HepG2 (cell line): Measurements from ENCODE around the gene IQCE. TPM values are rescaled to one million over a fixed set of nuclear protein-coding genes. Genes with fewer than 3 reads are reported as not detected.

Source experiments
- ATAC-seq: fragments of 200-7000 bp; cut with Tn5 transposase; 3 replicates; pipeline ENCODE4 v1.9.1; 2020; ENCODE audit warnings: mild to moderate bottlenecking, moderate library complexity
- BruUV-seq: library from RNA; stranded (reverse); fragments of 400-500 nt; replicated peaks from 2 replicates; lab custom pipeline; 2021; lab: Mats Ljungman, UMichigan
- CTCF ChIA-PET: fragments of 300-600 bp; formaldehyde crosslinking; extraction: SDS; loops from one replicate; lab custom pipeline; 2021; ENCODE audit warnings: low total read pairs, inconsistent platforms, low intra/inter-chr PET ratio; lab: Yijun Ruan, JAX
- POLR2A ChIA-PET: fragments of 350-600 bp; sonication (Branson Sonifier 250); formaldehyde crosslinking; loops from one replicate; lab custom pipeline; 2020; ENCODE audit warnings: antibody characterized with exemption, inconsistent platforms; lab: Yijun Ruan, JAX
- DNase-seq: peaks from one replicate; pipeline ENCODE4 v3.0.0-alpha.2; 2015; ENCODE audit warnings: low spot score
- FAIRE-seq: peaks from 3 replicates; lab custom pipeline; 2011; peaks lifted over from hg19 to GRCh38; lab: Jason Lieb, UNC
- H2AFZ ChIP-seq: one replicate; pipeline ENCODE4 v1.6.1; 2011; ENCODE audit warnings: low read length, inconsistent platforms
- H3K27ac ChIP-seq: fragments of 300-600 bp; 3 replicates; pipeline ENCODE4 v1.8.0; 2011; ENCODE audit warnings: mixed run types, mild to moderate bottlenecking, mixed read lengths, low read length, inconsistent platforms; ENCODE audit not compliant: insufficient read depth; ENCODE audit errors: extremely low read length
- H3K27me3 ChIP-seq, 2 experiments: fragments of 200-600 bp in 1 of 2; 2 replicates in 1 of 2; 3 replicates in 1 of 2; pipeline versions ENCODE4 v1.6.0 to v1.8.0; 2011; ENCODE audit warnings: low read length in 2 of 2, mild to moderate bottlenecking in 2 of 2, moderate library complexity in 2 of 2, inconsistent platforms in 1 of 2; ENCODE audit not compliant: insufficient read depth in 2 of 2, control insufficient read depth in 1 of 2
- H3K36me3 ChIP-seq, 2 experiments: fragments of 200-600 bp in 1 of 2; replicated peaks in 1 of 2; 2 replicates in 1 of 2; 3 replicates in 1 of 2; pipeline versions ENCODE4 v1.5.1 to v1.8.0; 2011; ENCODE audit warnings: low read length in 2 of 2, inconsistent platforms in 1 of 2; ENCODE audit not compliant: insufficient read depth in 2 of 2, control insufficient read depth in 1 of 2
- H3K4me1 ChIP-seq: 2 replicates; pipeline ENCODE4 v1.5.1; 2012; ENCODE audit warnings: low read length, inconsistent platforms; ENCODE audit not compliant: insufficient read depth
- H3K4me2 ChIP-seq: 2 replicates; pipeline ENCODE4 v1.6.0; 2011; ENCODE audit warnings: low read depth, low read length, inconsistent platforms
- H3K4me3 ChIP-seq, 3 experiments: fragments of 200-600 bp in 1 of 3; sonication (generic), shearing (Covaris generic) in 1 of 3; replicated peaks in 1 of 3; 2 replicates each; pipeline ENCODE4 v1.5.1; 2011 to 2016; ENCODE audit warnings: low read length in 3 of 3, inconsistent platforms in 2 of 3, low read depth in 2 of 3, mild to moderate bottlenecking in 2 of 3, control low read depth in 1 of 3, mixed read lengths in 1 of 3; ENCODE audit not compliant: insufficient read depth in 1 of 3
- H3K79me2 ChIP-seq: one replicate; pipeline ENCODE4 v1.6.1; 2011; ENCODE audit warnings: low read length, inconsistent platforms; ENCODE audit not compliant: insufficient read depth
- H3K9ac ChIP-seq: 2 replicates; pipeline ENCODE4 v1.6.0; 2011; ENCODE audit warnings: mild to moderate bottlenecking, low read depth, low read length, inconsistent platforms; ENCODE audit not compliant: insufficient read depth
- H3K9me3 ChIP-seq: 2 replicates; pipeline ENCODE4 v1.5.1; 2012; ENCODE audit warnings: mild to moderate bottlenecking, low read length
- H4K20me1 ChIP-seq: 2 replicates; pipeline ENCODE4 v1.6.0; 2011; ENCODE audit warnings: inconsistent platforms, mild to moderate bottlenecking, low read length, moderate library complexity; ENCODE audit not compliant: insufficient read depth
- AKAP8 ChIP-seq: sonication (generic); formaldehyde crosslinking; IDR thresholded peaks from 2 replicates; pipeline ENCODE4 v1.5.1; 2020; ENCODE audit warnings: mild to moderate bottlenecking, missing genetic modification reagents
- DBP ChIP-seq: sonication (generic); formaldehyde crosslinking; IDR thresholded peaks from 2 replicates; pipeline ENCODE4 v1.4.0; 2020; ENCODE audit warnings: missing genetic modification reagents; ENCODE audit errors: not compliant biosample characterization
- POLR2AphosphoS5 ChIP-seq: IDR thresholded peaks from 2 replicates; pipeline ENCODE4 v1.6.1; 2012; ENCODE audit warnings: low read depth, low read length
- RAD21 ChIP-seq: fragments of 450-650 bp; formaldehyde crosslinking; IDR thresholded peaks from 2 replicates; pipeline ENCODE4 v1.5.0; 2020; ENCODE audit warnings: mild to moderate bottlenecking
- RARA ChIP-seq: IDR thresholded peaks from 2 replicates; pipeline ENCODE4 v1.6.1; 2016; ENCODE audit warnings: missing genetic modification reagents, missing compliant biosample characterization
- SMC3 ChIP-seq: IDR thresholded peaks from 2 replicates; pipeline ENCODE4 v1.6.1; 2011; ENCODE audit warnings: low read length, improper control_type of control experiment
- STAG1 ChIP-seq: sonication (generic); formaldehyde crosslinking; IDR thresholded peaks from 2 replicates; pipeline ENCODE4 v1.4.0; 2020; ENCODE audit warnings: missing genetic modification reagents
- TRIM24 ChIP-seq: sonication (generic); formaldehyde crosslinking; IDR thresholded peaks from 2 replicates; pipeline ENCODE4 v1.8.0; 2022; ENCODE audit warnings: mild to moderate bottlenecking, missing genetic modification reagents
- ZNF468 ChIP-seq: sonication (generic); formaldehyde crosslinking; IDR thresholded peaks from 2 replicates; pipeline ENCODE4 v1.8.0; 2022; ENCODE audit warnings: mild to moderate bottlenecking, moderate library complexity, missing genetic modification reagents
- ZNF550 ChIP-seq: sonication (generic); formaldehyde crosslinking; IDR thresholded peaks from 2 replicates; pipeline ENCODE4 v1.4.0; 2020; ENCODE audit warnings: mild to moderate bottlenecking, missing genetic modification reagents, borderline replicate concordance
- ZNF552 ChIP-seq: sonication (generic); formaldehyde crosslinking; IDR thresholded peaks from 2 replicates; pipeline ENCODE4 v1.9.0; 2022; ENCODE audit warnings: missing genetic modification reagents, mild to moderate bottlenecking, borderline replicate concordance
- ZNF558 ChIP-seq: sonication (generic); formaldehyde crosslinking; IDR thresholded peaks from 2 replicates; pipeline ENCODE4 v1.9.0; 2022; ENCODE audit warnings: mild to moderate bottlenecking, missing genetic modification reagents, borderline replicate concordance
- ZNF746 ChIP-seq: sonication (generic); formaldehyde crosslinking; IDR thresholded peaks from 2 replicates; pipeline ENCODE4 v1.8.0; 2022; ENCODE audit warnings: mild to moderate bottlenecking, missing genetic modification reagents
- ZSCAN5A ChIP-seq: sonication (generic); formaldehyde crosslinking; IDR thresholded peaks from 2 replicates; pipeline ENCODE4 v1.8.0; 2022; ENCODE audit warnings: mild to moderate bottlenecking, missing genetic modification reagents, borderline replicate concordance
- WGBS: methylation state at CpG from one replicate; pipeline ENCODE4 v1.1.6; 2017; ENCODE audit warnings: low lambda C conversion rate; 5-methylcytosine and 5-hydroxymethylcytosine counted together
- in situ Hi-C: cut with HindIII; loops from 2 replicates; pipeline ENCODE4 v1.10.0; 2017; ENCODE audit warnings: low pct_unique_long_range_greater_than_20kb; ENCODE audit not compliant: extremely low pct_ligation_motif_present
- intact Hi-C: fragments of 100-400 bp; cut with micrococcal nuclease; formaldehyde crosslinking; loops from one replicate; pipeline ENCODE4 v1.10.0; 2022; ENCODE audit not compliant: unreplicated experiment
- polyA plus RNA-seq, 8 experiments: library from polyadenylated mRNA; depleted of rRNA in 3 of 8; stranded (reverse) in 7 of 8; unstranded in 1 of 8; fragments of >200 nt; fragmentation: Illumina TruSeq in 4 of 8; extraction: Trizol in 4 of 8; gene quantifications; 2 replicates each; pipeline versions ENCODE4 v1.2.1 to v1.2.3, GENCODE V29; 2011 to 2016; ENCODE audit warnings: low read depth in 4 of 8, missing spikeins in 1 of 8, mixed read lengths in 1 of 8; ENCODE audit not compliant: insufficient read depth in 1 of 8
- total RNA-seq, 5 experiments: library from RNA; depleted of rRNA; stranded (reverse); fragments of >200 nt; fragmentation: Illumina TruSeq; extraction: Trizol; gene quantifications; 2 replicates each; pipeline ENCODE4 v1.2.3, GENCODE V29; 2016; ENCODE audit warnings: low read depth in 1 of 5
- TF ChIP-seq, protein P1 (sequence below): IDR thresholded peaks from 2 replicates; pipeline ENCODE4 v1.6.1; 2016; ENCODE audit warnings: missing compliant biosample characterization, missing genetic modification reagents, borderline replicate concordance
- TF ChIP-seq, protein P2 (sequence below): sonication (generic); formaldehyde crosslinking; IDR thresholded peaks from 2 replicates; pipeline ENCODE4 v1.5.0; 2020; ENCODE audit warnings: mild to moderate bottlenecking, missing genetic modification reagents, moderate library complexity
- TF ChIP-seq, protein P3 (sequence below): sonication (generic); formaldehyde crosslinking; IDR thresholded peaks from 2 replicates; pipeline ENCODE4 v1.5.1; 2020; ENCODE audit warnings: mild to moderate bottlenecking, moderate library complexity, missing genetic modification reagents

Gene IQCE
- total and polyA plus RNA-seq, 2 of the 13 experiments (the other 11 are each of a cell fraction or from before 2014, with no cell fraction given) = 1.5 to 2.5 TPM

- Histone ChIP-seq H3K36me3 (no peaks in the 10 kb centered on the region), H3K9ac (no peak overlapping the region), H4K20me1 (no peaks in the 10 kb centered on the region), H2AFZ (no peak overlapping the region), H3K9me3 (no peaks in the 10 kb centered on the region), H3K27me3 (peaks cover 0 to 6% of the 10 kb centered on the region in 2 experiments; a peak in 1 of 5 replicates), H3K79me2 (no peaks in the 10 kb centered on the region), H3K4me1 (peaks cover 54% of the 10 kb centered on the region), H3K27ac (no peak overlapping the region), H3K4me3 (peak overlapping the region in 1 of 3 experiments; percentile 3; a peak in 1 of 6 replicates), H3K4me2 (peak overlapping the region; percentile 33)
- ChIA-PET CTCF (interaction anchor here (1.8 kb wide), 1 partner anchor 42 kb away, joined by 7 read pairs; no protein-coding TSS in a partner anchor), POLR2A (interaction anchor here (0.5 to 1.9 kb wide), 9 partner anchors 12 to 988 kb away, joined by 3 to 8 read pairs (median 5); partner anchors contain the start of gene TTYH3)
- FAIRE-seq (peak; percentile 64), ATAC-seq (peak; percentile 66), DNase-seq (peak; percentile 62)
- in situ Hi-C loops = no loop called here
- BruUV-seq = no TSS peak
- intact Hi-C loops = loop anchor here (5.0 kb wide), 1 partner anchor 43 kb away; no protein-coding TSS in a partner anchor
- WGBS = 16% methylated on average over 14 of the region's 14 CpGs
- TF ChIP-seq ZNF558 (CRISPR knock-in tag) (no peak), POLR2AphosphoS5 (no peak), ZSCAN5A (CRISPR knock-in tag) (0 out of 2 replicates have a peak, but pooled peaks have one; percentile 20), ZNF468 (CRISPR knock-in tag) (no peak), RARA (CRISPR knock-in tag) (no peak), SMC3 (peak; percentile 37), TRIM24 (no peak), ZNF550 (CRISPR knock-in tag) (no peak), AKAP8 (CRISPR knock-in tag) (no peak), STAG1 (CRISPR knock-in tag) (peak; percentile 66), ZNF746 (CRISPR knock-in tag) (no peak), DBP (CRISPR knock-in tag) (no peak), ZNF552 (CRISPR knock-in tag) (no peak), RAD21 (CRISPR knock-in tag) (0 out of 2 replicates have a peak, but pooled peaks have one; percentile 38)
- TF ChIP-seq, protein P1, sequence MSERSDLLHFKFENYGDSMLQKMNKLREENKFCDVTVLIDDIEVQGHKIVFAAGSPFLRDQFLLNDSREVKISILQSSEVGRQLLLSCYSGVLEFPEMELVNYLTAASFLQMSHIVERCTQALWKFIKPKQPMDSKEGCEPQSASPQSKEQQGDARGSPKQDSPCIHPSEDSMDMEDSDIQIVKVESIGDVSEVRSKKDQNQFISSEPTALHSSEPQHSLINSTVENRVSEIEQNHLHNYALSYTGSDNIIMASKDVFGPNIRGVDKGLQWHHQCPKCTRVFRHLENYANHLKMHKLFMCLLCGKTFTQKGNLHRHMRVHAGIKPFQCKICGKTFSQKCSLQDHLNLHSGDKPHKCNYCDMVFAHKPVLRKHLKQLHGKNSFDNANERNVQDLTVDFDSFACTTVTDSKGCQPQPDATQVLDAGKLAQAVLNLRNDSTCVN (CRISPR knock-in tag) = peak; percentile 85
- TF ChIP-seq, protein P2, sequence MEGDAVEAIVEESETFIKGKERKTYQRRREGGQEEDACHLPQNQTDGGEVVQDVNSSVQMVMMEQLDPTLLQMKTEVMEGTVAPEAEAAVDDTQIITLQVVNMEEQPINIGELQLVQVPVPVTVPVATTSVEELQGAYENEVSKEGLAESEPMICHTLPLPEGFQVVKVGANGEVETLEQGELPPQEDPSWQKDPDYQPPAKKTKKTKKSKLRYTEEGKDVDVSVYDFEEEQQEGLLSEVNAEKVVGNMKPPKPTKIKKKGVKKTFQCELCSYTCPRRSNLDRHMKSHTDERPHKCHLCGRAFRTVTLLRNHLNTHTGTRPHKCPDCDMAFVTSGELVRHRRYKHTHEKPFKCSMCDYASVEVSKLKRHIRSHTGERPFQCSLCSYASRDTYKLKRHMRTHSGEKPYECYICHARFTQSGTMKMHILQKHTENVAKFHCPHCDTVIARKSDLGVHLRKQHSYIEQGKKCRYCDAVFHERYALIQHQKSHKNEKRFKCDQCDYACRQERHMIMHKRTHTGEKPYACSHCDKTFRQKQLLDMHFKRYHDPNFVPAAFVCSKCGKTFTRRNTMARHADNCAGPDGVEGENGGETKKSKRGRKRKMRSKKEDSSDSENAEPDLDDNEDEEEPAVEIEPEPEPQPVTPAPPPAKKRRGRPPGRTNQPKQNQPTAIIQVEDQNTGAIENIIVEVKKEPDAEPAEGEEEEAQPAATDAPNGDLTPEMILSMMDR (CRISPR knock-in tag) = peak; percentile 80
- TF ChIP-seq, protein P3, sequence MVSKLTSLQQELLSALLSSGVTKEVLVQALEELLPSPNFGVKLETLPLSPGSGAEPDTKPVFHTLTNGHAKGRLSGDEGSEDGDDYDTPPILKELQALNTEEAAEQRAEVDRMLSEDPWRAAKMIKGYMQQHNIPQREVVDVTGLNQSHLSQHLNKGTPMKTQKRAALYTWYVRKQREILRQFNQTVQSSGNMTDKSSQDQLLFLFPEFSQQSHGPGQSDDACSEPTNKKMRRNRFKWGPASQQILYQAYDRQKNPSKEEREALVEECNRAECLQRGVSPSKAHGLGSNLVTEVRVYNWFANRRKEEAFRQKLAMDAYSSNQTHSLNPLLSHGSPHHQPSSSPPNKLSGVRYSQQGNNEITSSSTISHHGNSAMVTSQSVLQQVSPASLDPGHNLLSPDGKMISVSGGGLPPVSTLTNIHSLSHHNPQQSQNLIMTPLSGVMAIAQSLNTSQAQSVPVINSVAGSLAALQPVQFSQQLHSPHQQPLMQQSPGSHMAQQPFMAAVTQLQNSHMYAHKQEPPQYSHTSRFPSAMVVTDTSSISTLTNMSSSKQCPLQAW (CRISPR knock-in tag) = 0 out of 2 replicates have a peak, but pooled peaks have one; percentile 12
Observed at GRCh38 chr7:2608921-2609411, 50.2 kb downstream of the IQCE start.
